DMS79 treated with DMSO at 0.1 percent for 48 hours (cell line): ENCODE measurements around the gene MANF.
"Not testable (repeated sequence)": the region's sequence is repeated elsewhere in the genome, so short reads cannot be mapped to it uniquely, and the experiment has no call there.

ENCODE experiments used
- DNase-seq: peaks from one replicate; lab custom pipeline; 2025; lab: John Stamatoyannopoulos, UW

MANF gene

GRCh38 chr3:51373658-51374421, 11.3 kb upstream of the MANF start:
- no peak for DNase-seq

- DNase-seq = no peak
Observed at GRCh38 chr3:51374456-51374855, 10.6 kb upstream of the MANF start.

DNA sequence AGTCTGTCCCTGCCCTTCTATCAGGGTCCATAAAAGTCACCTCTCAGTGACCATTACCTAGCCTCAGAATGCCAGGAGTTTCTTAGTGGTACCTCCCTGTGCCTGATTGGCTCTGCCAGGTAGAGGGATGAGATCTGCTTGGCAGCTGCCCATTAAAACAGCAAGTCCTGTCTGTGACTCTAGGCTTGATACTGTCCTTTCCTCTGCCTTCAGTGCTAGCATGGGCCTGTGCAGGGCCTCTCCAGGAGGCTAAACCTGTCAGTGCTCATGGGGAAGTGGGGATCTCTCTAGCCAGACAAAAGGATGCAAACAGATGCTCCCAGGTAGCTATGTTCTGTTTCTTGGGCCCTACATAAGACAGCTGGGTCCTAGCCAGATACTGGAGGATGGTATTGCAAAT, 10.0 kb upstream of the MANF start:
- DNase-seq = no peak

DNA sequence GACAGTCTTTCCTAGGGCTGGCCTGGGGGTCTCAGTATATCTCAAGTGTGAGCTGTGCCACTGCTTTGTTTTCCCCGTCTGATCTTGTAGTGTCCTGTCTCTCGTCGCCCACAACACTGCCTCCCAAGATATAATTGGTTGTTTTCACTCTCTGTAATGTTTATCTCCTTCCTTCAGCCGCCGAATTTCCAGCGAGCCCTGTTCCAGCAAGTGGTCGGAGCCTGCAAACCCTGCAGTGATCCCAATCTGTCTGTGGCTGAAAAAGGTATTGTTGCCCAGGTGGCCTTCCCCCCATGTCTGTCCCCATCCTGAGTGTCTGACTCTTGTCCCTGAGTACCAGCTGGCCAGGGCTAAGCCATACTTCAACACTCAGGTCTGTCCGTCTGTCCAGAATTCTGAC, 9.5 kb upstream of the MANF start:
- no peak for DNase-seq

- no peak for DNase-seq
Observed at GRCh38 chr3:51378065-51378464, 7.0 kb upstream of the MANF start.

DNA sequence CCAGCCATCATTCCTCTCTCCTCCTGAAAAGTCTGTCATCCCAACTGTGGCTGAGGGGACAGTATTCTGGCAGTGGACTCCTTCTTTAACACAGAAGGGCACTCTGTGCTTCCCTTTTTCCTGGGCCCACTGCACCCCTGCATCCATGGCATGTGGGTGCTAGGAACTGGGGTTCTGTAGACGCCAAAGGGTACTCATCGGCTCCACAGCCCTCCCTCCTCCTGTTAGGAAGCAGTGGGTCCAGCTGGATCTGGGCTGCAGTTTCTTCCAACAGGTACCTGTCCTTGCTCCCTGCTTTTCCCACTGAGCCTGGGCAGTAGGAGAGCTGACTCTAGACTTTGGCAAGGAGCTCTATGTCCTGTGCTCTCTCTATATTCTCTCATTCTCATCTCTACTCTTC, 6.4 kb upstream of the MANF start:
- DNase-seq = no peak

DNA sequence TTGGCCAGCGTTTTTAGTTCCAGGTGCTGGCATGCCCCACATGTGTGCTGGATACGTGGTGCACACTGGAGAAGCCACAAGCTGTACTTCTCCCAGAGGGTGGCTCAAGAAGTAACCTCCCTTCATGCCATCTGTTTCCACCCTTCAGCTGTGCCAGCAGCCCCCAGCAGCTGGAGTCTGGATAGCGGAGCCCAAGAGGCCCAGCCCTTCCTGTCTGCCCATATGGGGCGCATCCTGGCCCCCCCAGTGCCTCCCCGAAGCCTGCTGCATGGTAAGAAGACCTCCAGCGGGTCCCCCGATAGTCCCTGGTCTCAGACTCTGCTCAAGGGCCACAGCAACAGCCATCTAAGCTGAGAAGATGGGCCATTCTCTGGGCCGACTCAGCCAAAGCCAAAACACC, 5.8 kb upstream of the MANF start:
- no peak for DNase-seq

DNA sequence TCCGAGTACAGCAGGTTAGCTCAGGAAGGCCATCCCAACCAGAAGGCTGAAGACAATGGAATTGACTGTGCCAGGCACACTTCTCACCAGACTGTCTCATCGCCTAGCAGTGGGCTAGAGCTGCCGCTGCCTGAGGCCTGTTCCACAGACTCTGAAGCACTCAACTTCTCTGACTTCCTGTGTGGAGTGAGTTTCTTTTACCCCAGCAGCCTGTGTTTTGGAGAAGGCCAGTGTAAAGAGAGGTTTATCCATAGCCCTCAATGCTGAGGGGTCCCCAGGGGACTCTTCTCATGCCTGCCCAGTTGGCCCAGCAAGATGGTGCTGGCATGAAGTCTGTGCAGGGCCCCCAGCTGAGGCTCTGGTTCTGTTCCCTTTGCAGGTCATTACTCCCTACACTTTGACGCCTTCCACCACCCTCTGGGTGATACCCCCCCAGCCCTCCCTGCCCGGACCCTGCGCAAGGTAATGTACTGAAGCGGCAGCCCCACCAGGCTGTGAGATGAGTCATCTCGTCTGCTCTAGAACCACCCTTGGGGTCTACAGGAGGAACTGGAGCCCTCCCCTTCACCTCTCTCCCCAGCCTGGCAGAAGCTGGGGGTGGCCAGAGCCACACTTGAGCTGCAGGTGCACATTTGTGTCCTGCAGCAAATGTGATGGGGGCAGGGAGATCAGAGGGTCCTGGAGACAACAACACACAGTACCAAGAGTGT, 5.2 kb upstream of the MANF start:
- no peak for DNase-seq

GRCh38 chr3:51380601-51381332, 4.3 kb upstream of the MANF start:
- DNase-seq = no peak

- no peak for DNase-seq
Observed at GRCh38 chr3:51381333-51381705, 3.8 kb upstream of the MANF start.

DNA sequence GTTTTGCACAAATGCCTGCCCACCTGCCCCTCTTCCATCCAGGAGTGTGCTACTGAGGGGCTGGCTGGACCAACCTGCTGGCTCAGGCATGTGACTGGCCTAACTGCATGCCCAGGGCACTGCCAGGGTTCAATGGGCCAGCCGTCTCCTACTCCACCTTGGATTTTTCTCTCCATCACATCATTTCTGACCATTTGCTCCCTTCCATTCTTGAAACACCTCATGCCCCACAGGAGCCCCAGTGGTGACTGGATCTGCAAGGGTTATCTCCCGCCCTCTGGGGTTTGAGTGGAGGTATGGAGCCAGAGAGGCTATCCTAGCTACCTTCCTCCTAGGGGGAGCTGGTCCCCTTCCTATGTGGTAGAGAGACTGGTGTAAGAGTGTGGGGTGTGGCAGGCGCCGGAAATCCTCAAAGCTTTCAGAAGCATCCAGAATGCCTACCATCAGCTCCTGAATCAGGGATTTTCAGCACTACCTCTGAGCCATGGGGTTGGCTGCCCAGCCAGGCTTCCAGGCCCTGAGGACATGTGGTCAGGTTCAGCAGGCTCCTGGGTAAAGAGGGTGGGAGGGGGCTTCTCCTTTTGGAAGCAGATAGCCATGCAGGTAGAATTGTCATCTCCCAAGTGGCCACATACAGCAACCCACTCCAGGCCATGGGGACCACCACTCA, 2.9 kb upstream of the MANF start:
- DNase-seq = no peak

GRCh38 chr3:51382947-51383578, 2.0 kb upstream of the MANF start:
- no peak for DNase-seq

GRCh38 chr3:51384055-51384725, 901 bp upstream of the MANF start:
- no peak for DNase-seq

DNA sequence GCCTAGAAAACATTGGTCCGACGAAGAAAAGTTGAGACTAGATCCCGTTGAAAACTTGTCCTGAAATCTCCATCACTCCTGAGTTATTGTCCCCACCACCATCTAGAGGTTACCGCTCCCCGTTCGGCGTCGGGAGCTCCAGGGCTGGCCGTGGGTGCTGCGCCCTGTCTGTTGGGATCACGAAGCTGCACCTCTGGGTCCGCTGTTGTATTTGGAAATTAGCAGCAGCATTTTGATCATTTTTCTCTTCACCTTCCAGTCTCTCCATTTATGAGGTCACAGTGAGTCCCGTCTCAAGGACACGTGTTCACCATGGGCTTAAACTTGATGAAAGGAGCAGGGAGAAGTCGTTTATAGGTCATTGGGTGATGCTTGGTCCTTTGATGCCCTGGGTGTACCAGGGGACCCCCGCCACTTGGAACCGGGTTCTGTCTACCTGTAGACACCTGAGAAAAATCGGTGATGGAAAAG, 565 bp downstream of the MANF start:
- no peak for DNase-seq

DNA sequence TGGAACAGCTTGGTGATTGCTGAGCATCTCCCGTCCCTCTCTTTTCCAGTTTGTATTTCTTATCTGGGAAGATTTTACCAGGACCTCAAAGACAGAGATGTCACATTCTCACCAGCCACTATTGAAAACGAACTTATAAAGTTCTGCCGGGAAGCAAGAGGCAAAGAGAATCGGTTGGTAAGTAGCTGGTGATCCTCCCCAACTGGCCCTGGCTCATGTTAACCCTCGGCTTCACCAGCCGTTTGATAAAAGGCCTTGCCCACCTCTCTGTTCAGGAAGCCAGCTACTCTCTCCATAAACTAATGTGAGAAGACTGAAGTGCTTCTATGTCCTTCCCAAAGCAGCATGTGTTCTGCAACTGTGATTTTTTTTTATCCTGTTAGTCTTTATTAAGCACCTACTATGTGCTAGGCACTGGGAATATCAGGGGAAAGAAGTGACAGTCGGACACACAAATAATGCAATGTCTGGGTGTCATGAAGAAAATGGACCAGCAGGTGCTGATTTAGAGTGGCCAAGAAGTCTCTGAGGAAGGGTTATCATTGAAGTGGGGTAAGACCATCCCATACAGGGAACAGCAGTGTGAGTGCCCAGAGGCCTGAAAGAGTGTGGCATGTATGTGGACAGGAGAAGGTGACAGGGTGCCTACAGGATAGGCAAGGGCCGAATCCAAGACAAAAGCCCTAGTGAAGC, 1.2 kb downstream of the MANF start:
- DNase-seq = no peak

DNA sequence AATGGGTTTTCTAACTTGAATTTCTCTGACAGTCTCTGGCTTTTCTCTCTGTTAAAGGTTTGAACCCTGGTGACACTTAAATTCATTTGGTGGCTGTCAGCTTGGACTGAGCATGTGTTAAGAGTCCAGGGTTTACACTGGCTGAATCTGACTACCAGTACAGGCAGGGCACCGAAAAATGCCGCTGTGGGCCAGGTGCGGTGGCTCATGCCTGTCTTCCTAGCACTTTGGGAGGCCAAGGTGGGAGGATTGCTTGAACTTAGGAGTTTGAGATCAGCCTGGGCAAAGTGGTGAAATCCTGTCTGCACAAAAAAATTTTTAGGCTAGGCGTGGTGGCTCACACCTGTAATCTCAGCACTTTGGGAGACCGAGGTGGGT, 1.8 kb downstream of the MANF start:
- no peak for DNase-seq

GRCh38 chr3:51387281-51387680, 2.2 kb downstream of the MANF start:
- not testable (repeated sequence) for DNase-seq

DNA sequence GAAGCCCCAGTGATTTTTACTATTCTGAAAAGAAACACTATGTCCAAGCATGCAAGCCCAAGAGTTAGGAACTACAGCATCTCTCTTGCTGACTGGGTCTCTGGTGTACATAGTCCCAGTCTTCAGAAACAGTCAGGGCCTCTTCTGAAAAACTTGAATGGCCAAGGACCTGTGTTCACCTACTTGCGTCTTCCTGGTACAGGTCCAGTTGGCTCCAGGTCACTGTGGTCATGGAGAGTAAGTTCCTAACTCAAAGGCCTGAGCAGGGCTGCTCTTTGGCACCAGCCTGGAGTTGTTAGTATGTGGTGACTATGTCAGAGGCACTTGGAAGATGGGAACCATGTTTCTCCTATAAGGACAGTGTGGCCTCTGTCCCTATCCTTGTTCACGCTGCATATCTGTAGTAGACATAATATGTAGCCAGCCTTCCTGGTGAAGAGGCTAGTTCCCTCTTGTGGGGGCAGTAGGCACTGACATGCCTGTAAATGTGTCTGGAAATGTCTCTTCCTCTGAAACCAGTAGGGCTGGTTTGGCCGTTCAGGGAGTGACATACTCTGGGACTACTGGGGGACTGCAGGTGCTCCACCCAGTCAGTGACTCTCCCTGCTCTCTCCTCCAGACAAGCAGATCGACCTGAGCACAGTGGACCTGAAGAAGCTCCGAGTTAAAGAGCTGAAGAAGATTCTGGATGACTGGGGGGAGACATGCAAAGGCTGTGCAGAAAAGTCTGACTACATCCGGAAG, 3.4 kb downstream of the MANF start:
- DNase-seq = peak; percentile 2

DNA sequence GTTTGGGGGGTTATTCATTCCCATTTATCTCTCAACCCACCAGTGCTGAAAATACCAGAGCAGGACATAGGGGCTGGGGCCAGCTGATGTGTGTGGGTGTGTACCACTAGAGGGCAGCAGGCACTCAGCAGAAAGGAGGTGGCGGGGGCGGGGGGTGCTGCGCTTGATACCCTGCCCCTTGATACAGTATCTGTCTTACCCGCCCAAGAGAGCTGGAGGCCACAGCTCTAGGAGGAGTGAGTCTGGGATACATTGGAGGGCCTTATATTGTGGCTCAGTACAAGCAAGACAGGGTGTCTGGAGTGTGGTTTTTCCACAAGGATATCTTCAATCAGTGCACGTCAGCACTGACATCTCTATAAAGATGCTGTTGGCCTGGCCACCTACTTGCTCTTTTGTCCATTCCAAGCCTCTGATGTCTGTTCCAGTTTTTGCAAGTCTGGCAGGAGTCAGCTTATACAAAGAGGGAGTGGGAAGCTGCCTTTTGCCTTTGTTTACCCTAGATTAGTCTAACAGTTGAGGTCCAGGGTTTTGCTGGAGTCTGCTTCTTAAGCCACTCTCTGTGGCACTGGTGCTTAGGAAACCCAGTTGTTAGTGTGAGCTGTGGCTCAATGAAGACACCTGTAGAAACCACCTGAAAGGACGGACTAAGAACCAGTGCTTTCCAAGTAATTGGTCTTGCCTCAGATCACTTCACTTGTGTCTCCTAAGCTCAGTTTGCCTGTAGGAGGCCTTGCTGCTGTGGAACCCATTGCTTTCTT, 4.5 kb downstream of the MANF start:
- no peak for DNase-seq
